ENCODE measurements around the gene NDUFAF2. TPM values are rescaled to one million over a fixed set of nuclear protein-coding genes. Genes with fewer than 3 reads are reported as not detected.

NDUFAF2 gene
- total RNA-seq, 3 donors from 2014 or later, result 12.8 to 29.9 (median 19.5) TPM

- DNase-seq, result no peak
- H3K9me3 ChIP-seq, result no peaks in the 10 kb centered on the region
- no peak for ATAC-seq
- intact Hi-C loops (cut with DNase I, micrococcal nuclease), result no loop called here
- TF ChIP-seq CTCF (IDR thresholded peaks at IDR 0.05), result no peak
- no peaks in the 10 kb centered on the region for H3K36me3 ChIP-seq (ENCODE audit: low read depth)
- H3K4me3 ChIP-seq, result no peak overlapping the region
- H3K4me1 ChIP-seq (ENCODE audit: low read depth), result no peaks in the 10 kb centered on the region
These were observed 153.4 kb downstream of the NDUFAF2 start for GRCh38 chr5:61098251-61098995.

GRCh38 chr5:61100437-61100836, 155.4 kb downstream of the NDUFAF2 start:
- Histone ChIP-seq H3K4me1 (ENCODE audit: low read depth) (no peaks in the 10 kb centered on the region), H3K9me3 (no peaks in the 10 kb centered on the region), H3K36me3 (ENCODE audit: low read depth) (no peaks in the 10 kb centered on the region), H3K4me3 (no peak overlapping the region)
- DNase-seq (no peak), ATAC-seq (no peak)
- no peak for TF ChIP-seq CTCF (IDR thresholded peaks at IDR 0.05)
- intact Hi-C loops (cut with DNase I, micrococcal nuclease), result no loop called here

GRCh38 chr5:61114441-61114840, 169.4 kb downstream of the NDUFAF2 start:
- no peak for TF ChIP-seq CTCF (IDR thresholded peaks at IDR 0.05)
- H3K4me1 ChIP-seq (ENCODE audit: low read depth), result no peaks in the 10 kb centered on the region
- no peak for DNase-seq
- intact Hi-C loops (cut with DNase I, micrococcal nuclease), result no loop called here
- ATAC-seq, result no peak
- H3K36me3 ChIP-seq (ENCODE audit: low read depth), result no peaks in the 10 kb centered on the region
- H3K4me3 ChIP-seq, result no peak overlapping the region
- no peaks in the 10 kb centered on the region for H3K9me3 ChIP-seq

GRCh38 chr5:61115968-61116367, 171.0 kb downstream of the NDUFAF2 start:
- ATAC-seq, result no peak
- TF ChIP-seq CTCF (IDR thresholded peaks at IDR 0.05), result no peak
- no peak overlapping the region for H3K4me3 ChIP-seq
- no peaks in the 10 kb centered on the region for H3K36me3 ChIP-seq (ENCODE audit: low read depth)
- no peak for DNase-seq
- H3K4me1 ChIP-seq (ENCODE audit: low read depth), result no peaks in the 10 kb centered on the region
- no peaks in the 10 kb centered on the region for H3K9me3 ChIP-seq
- intact Hi-C loops (cut with DNase I, micrococcal nuclease), result no loop called here

GRCh38 chr5:61119066-61119465, 174.1 kb downstream of the NDUFAF2 start:
- ATAC-seq, result no peak
- no peak for TF ChIP-seq CTCF (IDR thresholded peaks at IDR 0.05)
- Histone ChIP-seq H3K4me3 (no peak overlapping the region), H3K4me1 (ENCODE audit: low read depth) (peaks cover 4% of the 10 kb centered on the region), H3K36me3 (ENCODE audit: low read depth) (no peaks in the 10 kb centered on the region), H3K9me3 (no peaks in the 10 kb centered on the region)
- no peak for DNase-seq
- intact Hi-C loops (cut with DNase I, micrococcal nuclease), result no loop called here
